GM21786 (cell line): ENCODE results near the gene EMILIN3.

Experiments used
- ATAC-seq: cut with Tn5 transposase; IDR thresholded peaks from one replicate; pipeline ENCODE4 v1.9.1; 2021; ENCODE audit not compliant: unreplicated experiment

The EMILIN3 gene

DNA sequence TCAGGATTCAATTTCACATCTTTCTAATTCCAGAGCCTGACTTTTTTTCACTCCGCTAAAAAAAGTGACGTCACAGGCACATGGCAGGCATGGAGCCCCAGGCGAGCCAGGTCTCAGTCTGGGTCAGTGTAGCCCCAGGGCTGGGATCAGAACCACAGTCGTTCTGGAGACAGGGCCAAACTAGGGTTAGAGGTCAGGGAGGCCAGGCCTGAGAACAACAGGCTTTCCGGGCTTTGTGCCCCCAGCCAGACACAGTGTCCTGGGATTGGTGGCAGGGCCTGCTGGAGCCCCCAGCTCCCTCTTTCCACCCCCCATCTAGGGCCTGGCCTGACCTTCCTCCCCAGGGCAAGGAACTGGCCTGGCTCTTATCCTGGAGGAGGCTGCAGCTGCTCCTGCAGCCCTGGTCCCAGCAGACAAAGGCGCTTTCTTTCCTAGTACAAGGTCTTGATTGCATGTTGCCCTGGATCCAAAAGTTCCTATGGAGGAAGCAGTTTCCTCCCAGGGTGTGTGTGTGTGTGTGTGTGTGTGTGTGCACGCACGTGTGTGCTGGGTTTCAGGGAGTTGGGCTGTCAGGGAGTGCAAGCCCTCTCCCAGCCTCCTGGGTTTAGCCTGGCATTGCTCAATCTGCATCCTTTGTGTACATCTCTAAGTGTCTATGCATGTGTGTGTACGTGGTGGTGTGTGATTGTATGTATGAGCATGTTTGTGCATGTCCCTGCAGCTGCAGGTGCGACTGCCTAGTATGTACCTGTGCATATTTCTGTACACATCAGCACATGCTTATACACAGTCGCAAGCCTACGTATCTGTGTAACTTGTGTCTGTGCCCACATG, 26.5 kb upstream of the EMILIN3 start:
- no peak for ATAC-seq

DNA sequence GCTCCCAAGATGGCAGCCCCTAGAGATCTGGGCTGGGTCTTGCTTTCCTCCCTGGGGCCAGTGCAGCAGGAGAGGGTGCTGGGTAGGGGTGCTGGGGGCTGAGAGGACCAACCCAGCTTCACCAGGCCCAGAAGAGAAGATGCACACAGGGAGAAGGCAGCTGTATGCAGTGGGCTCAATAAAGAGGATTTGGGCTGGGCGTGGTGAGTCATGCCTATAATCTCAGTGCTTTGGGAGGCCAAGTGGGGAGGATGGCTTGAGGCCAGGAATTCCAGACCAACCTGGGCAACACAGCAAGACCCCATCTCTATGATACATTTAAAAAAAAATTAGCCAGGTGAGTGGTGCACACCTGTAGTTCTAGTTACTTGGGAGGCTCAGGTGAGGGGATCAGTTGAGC, 25.7 kb upstream of the EMILIN3 start:
- no peak for ATAC-seq

DNA sequence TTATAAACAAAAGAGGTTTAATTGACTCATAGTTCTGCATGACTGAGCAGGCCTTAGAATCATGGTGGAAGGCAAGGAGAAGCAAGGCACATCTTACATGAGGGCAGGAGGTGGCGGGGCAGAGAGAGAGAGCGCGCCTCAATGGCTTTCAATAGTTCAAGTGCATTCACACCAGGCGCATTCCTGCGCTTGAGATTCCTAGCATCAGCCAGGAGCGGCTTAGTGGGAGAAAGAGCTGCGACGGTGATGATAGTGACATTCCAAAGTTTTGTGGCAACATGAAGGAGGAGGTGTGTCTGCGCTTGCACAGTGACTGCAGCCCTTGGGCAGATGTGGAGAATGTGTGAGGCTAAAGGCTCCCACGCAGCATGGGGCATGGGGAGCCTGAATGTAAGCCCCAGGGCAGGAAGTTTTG, 25.0 kb upstream of the EMILIN3 start:
- no peak for ATAC-seq

DNA sequence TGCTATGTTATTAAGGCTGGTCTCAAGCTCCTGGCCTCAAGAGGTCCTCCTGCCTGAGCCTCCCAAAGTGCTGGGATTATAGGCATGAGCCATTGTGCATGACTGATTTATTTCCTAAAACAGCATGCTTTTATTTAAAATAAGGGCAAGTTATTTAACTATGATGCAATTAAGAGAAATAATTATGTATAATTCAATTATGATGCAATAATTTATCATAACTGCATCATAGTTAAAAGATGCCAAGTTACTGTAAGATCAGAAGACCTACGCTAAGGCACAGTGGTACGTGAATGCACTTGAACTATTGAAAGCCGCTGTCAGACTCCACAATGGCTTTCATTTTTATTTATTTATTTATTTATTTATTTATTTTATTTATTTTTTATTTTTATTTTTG, 24.3 kb upstream of the EMILIN3 start:
- no peak for ATAC-seq

DNA sequence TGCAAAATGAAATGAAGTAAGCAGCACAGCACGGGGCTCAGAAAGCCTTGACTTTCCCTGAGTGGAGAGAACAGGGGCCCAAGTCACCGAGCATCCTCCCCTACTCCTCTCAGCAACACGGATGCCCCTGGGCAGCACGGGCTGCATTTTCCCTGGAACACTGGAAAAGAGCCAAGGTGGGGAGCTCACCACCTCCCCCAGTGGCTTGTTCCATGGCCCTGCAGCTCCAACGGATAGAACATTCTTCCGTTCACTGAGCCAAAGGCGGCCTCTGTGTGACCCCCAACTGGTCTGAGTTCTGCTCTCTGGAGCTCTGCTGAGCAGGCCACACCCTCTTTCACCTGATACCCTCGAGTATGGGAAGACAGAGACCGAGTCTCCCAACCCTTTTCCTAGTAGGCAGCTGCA, 20.8 kb upstream of the EMILIN3 start:
- ATAC-seq = no peak

DNA sequence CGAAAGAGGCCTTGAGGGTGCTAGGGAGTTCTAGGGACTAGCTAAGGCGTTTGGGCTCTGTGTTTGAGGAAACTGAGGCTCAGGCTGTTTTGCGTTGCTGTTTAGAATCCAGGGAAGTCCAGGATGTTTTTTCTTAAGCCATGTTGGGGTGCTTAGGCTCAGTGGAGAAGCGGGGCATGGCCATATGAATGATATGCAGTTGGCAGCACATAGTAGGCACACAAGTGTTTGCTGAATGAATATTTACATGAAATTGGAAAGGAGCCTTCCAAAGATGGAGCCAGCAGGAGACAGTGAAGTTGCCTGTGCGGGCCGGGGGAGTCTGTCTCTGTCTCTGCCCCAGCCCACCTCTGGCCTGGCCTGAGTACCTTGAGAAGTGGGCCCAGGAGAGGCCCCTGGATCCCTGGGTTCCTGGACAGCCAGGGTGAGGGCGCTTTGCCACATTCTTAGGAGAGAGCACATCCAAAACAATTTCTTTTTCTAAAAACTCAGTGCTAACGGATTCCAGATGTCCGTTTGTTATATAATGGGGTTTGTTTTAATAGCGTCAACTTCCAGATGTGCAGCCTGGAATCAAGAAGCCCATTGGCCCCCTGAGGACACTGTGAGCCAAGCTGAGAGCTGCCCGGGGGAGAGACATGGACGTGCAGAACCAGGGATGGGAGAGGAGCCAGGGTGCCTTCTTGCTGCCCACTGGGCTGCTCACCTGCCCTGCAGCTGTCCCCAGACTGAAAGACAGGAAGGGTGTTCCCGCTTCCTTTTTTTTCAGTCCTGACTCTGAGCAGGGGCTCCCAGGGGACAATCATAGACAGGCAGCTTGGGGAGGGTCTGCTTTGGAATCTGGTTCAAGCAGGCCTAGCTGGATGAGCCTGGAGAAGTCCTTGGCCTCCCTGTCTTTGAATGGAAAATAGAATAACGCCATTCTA, 20.1 kb upstream of the EMILIN3 start:
- no peak for ATAC-seq

DNA sequence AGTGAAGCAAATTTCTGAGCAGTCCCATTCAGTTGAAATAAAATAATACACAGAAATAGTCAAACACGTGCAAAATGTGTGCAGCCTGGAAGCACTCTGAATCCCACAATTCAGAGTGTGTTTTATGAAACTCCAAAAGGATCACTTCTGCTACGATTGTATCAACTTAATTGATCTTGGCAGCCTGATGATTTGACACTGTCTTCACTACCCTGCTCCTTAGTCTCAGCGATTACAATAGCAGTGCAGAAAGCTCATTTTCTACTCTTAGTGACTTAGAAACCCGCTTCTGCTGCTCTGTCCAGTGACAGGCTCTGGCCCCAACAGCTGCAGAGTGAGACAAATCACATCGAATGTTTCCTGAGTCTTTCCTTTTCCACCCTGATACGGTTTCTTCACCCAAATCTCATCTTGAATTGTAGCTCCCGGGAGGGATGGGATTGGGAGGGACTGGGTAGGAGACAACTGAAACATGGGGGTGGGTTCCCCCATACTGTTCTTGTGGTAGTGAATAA, 16.2 kb upstream of the EMILIN3 start:
- ATAC-seq = no peak

DNA sequence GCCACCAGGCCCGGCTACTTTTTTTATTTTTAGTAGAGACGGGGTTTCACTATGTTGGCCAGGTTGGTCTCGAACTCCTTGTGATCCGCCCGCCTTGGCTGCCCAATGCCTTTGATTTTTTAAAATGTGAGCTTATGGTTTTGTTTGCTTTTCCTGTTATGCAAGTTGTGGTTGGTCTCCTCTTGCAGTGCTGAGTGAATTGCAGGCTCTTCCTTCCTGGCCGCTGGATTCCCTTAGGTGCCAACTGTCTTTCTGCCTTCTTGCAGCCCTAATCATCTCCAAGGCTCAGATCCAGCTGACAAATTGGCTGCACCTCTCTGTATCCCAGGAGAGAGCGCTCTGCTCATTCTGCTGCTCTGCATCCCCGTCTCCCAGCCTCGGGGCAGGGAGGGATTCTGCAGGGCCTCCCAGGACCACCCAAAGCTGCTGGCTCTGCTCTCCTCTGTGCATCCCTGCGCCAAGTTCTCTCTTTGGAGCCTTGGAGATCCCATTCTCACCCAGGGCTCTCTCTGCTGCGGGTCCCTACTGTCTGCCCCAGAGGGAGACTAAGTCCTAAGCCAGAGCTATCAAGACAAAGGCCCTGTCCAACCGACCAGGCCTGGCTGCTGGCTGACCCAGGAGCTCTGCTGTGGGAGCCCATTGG, 14.1 kb upstream of the EMILIN3 start:
- no peak for ATAC-seq

DNA sequence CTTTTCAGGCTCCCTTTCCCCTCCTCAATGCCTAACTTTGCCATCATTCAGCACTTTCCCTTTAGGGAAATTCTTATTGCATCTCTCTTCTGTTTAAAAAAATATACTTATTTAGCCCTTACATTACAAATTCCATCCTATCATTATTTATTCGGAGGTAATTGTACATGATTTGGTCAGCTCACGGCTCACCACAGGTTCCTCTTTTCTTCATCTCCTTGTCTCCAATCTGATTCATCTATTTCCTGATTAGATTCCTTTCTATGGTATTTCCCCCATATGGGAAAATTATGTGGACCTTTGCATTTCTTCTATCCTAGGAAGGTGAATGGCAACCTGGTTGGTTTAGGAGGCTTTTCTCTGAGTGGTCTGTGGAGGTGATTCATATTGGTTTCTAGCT, 12.9 kb upstream of the EMILIN3 start:
- ATAC-seq = no peak

DNA sequence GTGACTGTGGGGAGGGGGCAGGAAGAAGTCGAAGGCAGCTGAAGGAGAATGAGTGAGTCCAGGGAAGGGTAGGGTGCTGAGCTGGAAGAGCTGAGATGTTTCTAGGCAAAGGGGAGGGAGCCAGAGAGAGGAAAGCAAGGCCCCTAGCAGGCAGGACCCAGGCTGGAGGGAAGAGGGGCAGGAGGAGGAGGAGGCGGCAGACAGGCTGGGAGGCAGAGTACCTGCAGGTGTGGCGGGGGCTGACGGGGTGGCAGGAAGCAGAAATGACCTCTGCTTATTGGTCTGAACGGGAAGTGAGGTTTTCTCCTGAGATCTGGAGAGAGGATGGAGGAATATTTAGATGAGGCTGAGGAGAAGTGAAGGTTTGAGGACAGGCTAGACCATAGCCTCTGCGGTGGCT, 10.7 kb upstream of the EMILIN3 start:
- ATAC-seq = no peak

DNA sequence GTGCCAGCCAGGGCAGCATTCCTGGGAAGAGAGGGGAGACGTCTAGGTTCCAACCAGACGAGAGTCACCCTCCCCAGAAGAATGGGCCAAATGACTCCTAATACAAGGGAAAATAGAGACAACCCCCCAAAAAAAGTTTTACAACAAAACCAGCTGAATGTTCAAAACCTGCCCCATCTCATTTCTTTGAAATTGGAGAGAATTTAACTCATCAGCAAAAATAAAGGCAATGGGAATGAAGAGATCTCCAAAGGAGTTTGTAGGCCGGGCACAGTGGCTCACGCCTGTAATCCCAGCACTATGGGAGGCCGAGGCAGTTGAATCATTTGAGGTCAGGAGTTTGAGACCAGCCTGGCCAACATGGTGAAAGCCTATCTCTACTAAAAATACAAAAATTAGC, 9.7 kb upstream of the EMILIN3 start:
- no peak for ATAC-seq

DNA sequence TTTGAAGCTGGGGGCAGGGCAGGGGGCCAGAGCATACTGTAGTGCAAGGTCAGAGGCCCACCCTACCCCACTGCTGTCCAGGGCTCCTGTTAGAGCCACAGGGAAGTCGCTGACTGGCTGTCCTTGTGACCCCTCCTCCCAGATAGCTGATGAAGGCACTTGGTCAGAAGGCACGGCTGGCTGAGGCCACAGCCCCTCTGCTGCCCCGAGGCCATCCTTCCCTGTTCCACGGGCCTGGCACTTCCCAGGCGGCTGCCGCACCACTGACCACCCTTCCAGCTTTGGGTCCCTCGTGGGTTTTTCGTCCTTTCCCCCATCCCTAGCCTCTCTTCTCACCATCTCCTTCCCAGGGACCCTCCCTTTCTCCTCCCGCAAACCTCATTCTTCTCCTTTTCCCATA, 9.2 kb upstream of the EMILIN3 start:
- ATAC-seq = no peak

DNA sequence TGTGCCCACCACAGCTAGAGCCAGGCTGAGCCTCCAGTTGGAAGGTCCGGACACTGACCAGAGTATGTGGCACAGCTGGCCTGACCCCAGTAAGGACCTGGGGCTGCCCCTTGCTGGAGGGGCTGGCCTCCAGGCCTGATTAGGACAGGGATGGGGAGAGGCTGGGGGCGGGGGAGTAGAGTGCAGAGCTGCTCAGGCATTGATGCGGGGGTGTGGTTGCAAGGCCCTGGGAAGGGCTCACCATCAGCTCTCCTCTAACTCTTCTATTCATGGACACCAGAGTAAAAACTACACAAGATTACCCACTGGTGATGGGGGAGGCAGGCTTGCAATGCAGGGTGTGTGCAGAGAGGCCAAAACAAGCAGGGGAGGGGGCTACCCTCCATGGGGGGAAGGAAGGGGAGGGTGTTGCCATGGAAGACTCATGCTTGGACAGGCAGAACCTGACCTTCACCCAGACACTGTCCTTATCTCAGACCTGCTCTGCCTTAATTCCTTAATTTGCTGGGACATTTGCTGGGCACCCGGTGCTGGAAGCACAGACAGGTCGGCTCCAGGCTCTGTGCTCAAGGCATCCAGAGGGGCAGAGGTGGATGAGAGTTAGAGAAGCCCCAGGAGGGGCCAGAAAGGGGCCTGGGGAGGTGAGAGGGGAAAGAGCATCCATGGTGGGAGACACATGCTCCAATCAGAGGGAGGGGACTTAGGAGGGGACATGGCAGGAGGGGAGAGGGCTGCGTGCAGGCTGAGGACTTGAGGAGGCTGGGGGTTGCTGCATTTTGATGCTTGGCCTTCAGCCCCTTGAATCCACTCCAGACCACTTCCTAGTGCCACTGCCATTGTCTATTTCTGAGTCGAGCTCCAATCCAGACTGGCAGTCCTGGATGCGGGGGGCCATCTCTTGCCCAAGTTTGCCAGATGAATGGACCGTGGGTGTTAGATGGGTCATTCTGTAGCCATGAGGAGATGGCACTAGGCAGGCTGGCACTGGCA, 7.6 kb upstream of the EMILIN3 start:
- no peak for ATAC-seq

DNA sequence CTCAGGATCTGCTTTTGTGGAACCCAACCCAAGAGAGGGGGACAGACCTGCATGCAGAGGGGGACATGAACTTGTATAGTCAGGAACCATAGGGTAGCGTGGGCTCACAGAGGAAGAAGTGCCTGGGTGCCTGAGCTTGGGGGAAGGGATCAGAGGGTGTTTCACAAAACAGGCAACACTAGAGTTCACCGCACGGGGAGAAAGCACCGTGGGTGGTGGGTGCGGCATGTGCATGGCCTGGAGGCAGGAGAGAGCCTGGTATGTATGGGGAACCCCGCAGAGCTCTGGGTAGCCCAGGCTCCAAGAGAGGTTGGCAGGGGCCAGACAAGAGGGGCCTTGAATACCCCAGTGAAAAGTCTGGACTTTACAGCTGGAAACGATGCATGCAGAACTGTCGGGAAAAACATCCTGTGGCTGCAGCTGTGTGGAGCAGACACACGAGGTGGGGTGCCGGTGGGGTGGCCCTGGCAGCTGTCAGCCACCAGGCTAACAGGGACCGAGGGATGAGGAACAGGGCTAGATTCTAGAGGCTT, 6.7 kb upstream of the EMILIN3 start:
- no peak for ATAC-seq

DNA sequence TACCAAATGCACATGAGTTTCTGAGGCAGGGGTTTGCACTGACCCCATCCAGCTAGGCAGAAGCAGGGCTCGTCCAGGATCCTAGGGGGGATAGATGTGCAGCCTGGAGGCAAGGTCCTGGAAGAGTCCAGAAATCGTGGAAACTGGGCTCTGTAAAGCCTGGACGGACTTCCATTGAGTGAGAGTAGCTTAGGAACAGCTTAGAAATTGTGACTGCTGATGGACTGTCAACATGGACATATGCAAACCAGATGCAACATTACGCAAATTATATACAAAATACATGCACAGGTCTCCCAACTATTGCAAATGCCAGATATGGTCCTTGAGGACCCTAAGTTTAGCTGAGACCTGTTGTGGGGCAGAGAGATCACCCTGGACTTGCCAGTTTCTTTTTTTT, 4.8 kb upstream of the EMILIN3 start:
- ATAC-seq = no peak

DNA sequence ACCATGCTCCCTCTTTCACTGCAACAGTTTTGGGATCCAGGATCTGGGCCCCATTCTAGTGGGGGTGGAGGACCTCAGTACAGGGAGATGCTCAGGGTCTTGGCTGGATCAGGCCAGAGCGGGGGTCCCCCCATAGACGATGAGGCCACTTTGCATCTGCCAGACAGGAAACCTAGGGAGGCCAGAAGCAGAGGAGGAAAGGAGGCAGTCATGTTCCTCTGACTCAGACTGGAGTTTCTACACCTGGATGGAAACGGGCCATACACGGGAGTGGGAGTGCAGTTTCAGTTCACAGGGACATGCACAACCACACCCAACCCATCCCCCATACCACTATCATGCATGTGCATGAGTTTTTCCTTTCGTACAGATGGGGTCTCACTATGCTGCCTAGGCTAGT, 3.6 kb upstream of the EMILIN3 start:
- ATAC-seq = no peak

DNA sequence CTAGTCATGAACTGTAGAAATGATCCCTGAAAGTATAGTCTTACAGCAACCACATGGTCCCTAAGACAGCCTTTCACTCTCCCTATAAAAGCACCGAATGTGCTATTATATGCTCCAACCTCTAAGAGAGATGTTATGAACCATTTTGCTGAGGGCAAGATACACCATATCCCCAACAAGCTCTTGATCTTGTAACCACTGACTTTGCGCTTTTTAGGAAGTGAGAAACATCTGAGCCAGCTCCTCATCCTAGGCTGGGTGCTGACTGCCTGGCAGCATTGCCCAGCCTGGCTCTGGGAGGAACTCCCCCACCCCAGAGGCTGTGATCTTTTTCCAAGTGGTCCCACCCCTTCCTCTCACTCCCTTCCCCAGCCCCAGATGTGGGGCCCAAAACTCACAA, 3.1 kb upstream of the EMILIN3 start:
- ATAC-seq = no peak

DNA sequence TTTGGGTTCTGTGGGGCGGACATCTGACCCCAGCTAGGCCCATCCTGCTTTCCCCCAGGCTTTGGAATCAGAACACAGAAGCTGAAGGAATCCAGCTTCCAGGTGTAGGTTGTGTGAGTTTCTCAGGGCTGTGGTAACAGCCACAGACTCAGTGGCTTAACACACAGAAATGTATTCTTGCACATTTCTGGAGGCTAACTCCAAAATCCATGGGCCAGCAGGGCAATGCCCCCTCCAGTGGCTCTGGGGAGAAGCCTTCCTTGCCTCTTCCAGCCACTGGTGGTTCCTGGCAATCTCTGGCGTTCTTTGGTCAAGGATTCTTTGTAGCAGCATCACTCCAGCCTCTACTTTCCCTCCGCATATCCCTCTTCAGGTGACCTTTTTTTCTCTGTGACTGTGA, 1.3 kb upstream of the EMILIN3 start:
- no peak for ATAC-seq

DNA sequence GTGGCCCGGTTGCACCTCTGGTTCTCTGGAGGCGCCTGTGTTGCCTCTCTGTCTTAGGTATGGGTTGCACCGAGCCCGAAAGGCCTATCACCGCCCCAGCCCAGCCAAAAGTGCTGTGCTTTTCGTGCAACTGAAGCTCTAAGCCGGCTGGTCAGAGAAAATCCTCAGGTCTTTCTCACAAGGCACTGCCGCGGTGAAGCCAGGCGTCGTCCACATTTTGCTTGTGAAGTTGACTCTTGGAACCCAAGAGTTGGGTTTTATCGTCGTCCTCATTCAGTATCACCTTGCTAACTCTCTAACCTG, 726 bp upstream of the EMILIN3 start:
- no peak for ATAC-seq
